ENCODE measurements around the gene THRB.

Gene THRB

DNA sequence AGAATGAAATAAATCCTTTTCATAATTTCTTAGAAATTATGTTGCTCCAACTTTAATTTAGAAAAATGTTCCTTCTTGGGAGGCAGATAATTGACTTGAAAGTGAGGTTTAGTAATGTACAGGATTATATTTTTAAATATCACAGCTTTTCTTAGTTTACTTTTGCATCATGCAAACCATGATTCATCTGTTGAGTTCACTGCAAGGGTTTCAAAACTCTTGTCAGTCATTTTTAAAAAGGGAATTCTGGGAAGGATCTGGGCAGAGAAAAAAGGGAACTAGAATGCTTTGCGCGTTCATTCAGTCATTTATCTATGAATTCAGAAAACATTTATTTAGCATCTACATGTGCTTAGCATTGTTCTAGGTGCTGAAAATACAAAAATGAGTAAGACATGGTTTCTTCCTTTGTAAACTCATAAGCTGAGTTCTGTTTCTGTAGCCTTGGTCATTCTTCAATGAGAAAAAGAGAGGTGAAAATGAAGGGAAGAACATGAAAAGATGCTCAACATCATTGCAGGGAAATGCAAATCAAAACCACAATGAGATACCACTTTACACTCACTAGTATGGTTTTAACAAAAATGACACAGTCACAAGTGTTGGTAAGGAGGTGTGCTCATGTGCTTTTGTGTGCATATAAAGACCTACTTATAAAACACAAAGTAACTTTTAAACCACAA lies 340.5 kb downstream of the THRB start:
- Histone ChIP-seq H3K4me1 (ENCODE audit: control insufficient read depth, insufficient read depth, low read length) (no peaks in the 10 kb centered on the region), H3K27ac (ENCODE audit: extremely low read depth, low read depth, low read length) (no peak overlapping the region), H3K9me3 (ENCODE audit: control insufficient read depth, insufficient read depth, low read depth, low read length) (no peaks in the 10 kb centered on the region), H3K36me3 (ENCODE audit: control insufficient read depth in 2 of 2, insufficient read depth in 1 of 2, low read length in 2 of 2) (no peaks in the 10 kb centered on the region), H3K4me3 (ENCODE audit: low read depth, low read length) (no peak overlapping the region)
- POLR2A ChIA-PET: no interaction called here
- CTCF ChIA-PET: interaction anchor here (0.6 kb wide), 2 partner anchors 31 to 85 kb away, joined by 3 read pairs; no protein-coding TSS in a partner anchor
- TF ChIP-seq ZNF768 (tag by site-specific recombination; IDR thresholded peaks at IDR 0.05) (no peak), ZNF202 (tag by site-specific recombination; IDR thresholded peaks at IDR 0.05; ENCODE audit: borderline replicate concordance) (no peak), ZNF670 (tag by site-specific recombination; IDR thresholded peaks at IDR 0.05; ENCODE audit: low read depth) (no peak), ZNF302 (tag by site-specific recombination; IDR thresholded peaks at IDR 0.05; ENCODE audit: low read depth) (no peak), ZNF157 (tag by site-specific recombination; IDR thresholded peaks at IDR 0.05) (no peak)
- TF ChIP-seq, protein P1, sequence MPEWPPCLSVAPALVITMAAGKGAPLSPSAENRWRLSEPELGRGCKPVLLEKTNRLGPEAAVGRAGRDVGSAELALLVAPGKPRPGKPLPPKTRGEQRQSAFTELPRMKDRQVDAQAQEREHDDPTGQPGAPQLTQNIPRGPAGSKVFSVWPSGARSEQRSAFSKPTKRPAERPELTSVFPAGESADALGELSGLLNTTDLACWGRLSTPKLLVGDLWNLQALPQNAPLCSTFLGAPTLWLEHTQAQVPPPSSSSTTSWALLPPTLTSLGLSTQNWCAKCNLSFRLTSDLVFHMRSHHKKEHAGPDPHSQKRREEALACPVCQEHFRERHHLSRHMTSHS (tag by site-specific recombination; IDR thresholded peaks at IDR 0.05): no peak
- TF ChIP-seq, protein P2, sequence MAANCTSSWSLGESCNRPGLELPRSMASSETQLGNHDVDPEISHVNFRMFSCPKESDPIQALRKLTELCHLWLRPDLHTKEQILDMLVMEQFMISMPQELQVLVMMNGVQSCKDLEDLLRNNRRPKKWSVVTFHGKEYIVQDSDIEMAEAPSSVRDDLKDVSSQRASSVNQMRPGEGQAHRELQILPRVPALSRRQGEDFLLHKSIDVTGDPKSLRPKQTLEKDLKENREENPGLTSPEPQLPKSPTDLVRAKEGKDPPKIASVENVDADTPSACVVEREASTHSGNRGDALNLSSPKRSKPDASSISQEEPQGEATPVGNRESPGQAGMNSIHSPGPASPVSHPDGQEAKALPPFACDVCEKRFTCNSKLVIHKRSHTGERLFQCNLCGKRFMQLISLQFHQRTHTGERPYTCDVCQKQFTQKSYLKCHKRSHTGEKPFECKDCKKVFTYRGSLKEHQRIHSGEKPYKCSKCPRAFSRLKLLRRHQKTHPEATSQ (tag by site-specific recombination; IDR thresholded peaks at IDR 0.05): no peak
- TF ChIP-seq, protein P3, sequence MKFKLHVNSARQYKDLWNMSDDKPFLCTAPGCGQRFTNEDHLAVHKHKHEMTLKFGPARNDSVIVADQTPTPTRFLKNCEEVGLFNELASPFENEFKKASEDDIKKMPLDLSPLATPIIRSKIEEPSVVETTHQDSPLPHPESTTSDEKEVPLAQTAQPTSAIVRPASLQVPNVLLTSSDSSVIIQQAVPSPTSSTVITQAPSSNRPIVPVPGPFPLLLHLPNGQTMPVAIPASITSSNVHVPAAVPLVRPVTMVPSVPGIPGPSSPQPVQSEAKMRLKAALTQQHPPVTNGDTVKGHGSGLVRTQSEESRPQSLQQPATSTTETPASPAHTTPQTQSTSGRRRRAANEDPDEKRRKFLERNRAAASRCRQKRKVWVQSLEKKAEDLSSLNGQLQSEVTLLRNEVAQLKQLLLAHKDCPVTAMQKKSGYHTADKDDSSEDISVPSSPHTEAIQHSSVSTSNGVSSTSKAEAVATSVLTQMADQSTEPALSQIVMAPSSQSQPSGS (tag by site-specific recombination; IDR thresholded peaks at IDR 0.05; ENCODE audit: low read depth): no peak
- TF ChIP-seq, protein P4, sequence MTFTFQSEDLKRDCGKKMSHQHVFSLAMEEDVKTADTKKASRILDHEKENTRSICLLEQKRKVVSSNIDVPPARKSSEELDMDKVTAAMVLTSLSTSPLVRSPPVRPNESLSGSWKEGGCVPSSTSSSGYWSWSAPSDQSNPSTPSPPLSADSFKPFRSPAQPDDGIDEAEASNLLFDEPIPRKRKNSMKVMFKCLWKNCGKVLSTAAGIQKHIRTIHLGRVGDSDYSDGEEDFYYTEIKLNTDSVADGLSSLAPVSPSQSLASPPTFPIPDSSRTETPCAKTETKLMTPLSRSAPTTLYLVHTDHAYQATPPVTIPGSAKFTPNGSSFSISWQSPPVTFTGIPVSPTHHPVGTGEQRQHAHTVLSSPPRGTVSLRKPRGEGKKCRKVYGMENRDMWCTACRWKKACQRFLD (tag by site-specific recombination; IDR thresholded peaks at IDR 0.05): no peak

DNA sequence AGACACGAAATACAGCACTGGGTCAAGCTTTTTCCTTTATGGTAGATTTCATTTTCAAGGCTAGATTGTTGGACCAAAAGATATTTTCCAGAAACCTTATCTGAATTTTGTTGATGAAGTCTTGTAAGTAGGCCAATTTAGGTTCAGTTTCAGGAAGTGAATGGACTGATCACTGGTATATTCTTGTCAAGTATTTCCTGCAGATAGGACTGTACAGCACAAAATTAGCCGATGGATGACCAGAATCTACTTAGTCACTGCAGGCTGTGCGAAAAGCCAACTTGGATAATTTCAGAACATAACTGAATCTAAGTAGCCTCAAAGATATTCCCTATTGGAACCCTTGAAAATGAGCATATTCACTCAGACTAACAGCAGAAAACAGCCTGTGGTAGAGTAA lies 343.1 kb downstream of the THRB start:
- H3K9me3 ChIP-seq (ENCODE audit: control insufficient read depth, insufficient read depth, low read depth, low read length): no peaks in the 10 kb centered on the region
- TF ChIP-seq ZNF791 (tag by site-specific recombination; IDR thresholded peaks at IDR 0.05): no peak
- TF ChIP-seq, protein P5, sequence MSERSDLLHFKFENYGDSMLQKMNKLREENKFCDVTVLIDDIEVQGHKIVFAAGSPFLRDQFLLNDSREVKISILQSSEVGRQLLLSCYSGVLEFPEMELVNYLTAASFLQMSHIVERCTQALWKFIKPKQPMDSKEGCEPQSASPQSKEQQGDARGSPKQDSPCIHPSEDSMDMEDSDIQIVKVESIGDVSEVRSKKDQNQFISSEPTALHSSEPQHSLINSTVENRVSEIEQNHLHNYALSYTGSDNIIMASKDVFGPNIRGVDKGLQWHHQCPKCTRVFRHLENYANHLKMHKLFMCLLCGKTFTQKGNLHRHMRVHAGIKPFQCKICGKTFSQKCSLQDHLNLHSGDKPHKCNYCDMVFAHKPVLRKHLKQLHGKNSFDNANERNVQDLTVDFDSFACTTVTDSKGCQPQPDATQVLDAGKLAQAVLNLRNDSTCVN (tag by site-specific recombination; optimal IDR thresholded peaks at IDR 0.05): no peak
- no peak for TF ChIP-seq ZNF354C (tag by site-specific recombination; IDR thresholded peaks at IDR 0.05; ENCODE audit: borderline replicate concordance, low read depth)
- TF ChIP-seq IKZF3 (tag by site-specific recombination; IDR thresholded peaks at IDR 0.05): no peak
- no peak for TF ChIP-seq KLF7 (tag by site-specific recombination; IDR thresholded peaks at IDR 0.05; ENCODE audit: borderline replicate concordance)
- ChIA-PET CTCF (no interaction called here), POLR2A (no interaction called here)
- H3K36me3 ChIP-seq (ENCODE audit: control insufficient read depth in 2 of 2, insufficient read depth in 1 of 2, low read length in 2 of 2): no peaks in the 10 kb centered on the region
- H3K4me3 ChIP-seq (ENCODE audit: low read depth, low read length): no peak overlapping the region
- no peak overlapping the region for H3K27ac ChIP-seq (ENCODE audit: extremely low read depth, low read depth, low read length)
- no peaks in the 10 kb centered on the region for H3K4me1 ChIP-seq (ENCODE audit: control insufficient read depth, insufficient read depth, low read length)

DNA sequence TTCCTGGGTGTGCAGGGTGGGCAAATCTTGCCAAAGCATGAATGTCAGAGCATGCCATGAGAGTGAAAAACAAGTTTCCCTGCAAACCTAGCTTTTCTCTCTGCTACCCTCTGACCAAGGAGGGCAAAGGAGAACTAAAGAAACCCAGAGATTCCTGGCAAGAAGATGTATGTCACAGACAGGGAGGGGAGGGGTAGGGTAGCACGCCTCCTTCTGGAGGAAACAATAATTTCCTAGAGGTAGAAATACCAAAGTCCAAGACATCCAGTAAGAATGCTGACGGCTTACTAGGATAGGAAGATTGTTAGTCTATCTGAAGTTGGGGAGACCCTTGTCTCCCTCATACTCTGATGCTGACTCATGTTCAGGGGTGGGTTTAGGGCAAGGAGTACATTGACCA lies 345.6 kb downstream of the THRB start:
- no peak for TF ChIP-seq SP2 (tag by site-specific recombination; IDR thresholded peaks at IDR 0.05)
- no peak for TF ChIP-seq ZNF121 (tag by site-specific recombination; IDR thresholded peaks at IDR 0.05)
- TF ChIP-seq MZF1 (tag by site-specific recombination; IDR thresholded peaks at IDR 0.05; ENCODE audit: borderline replicate concordance): no peak
- no peak for TF ChIP-seq ZFP37 (tag by site-specific recombination; IDR thresholded peaks at IDR 0.05)
- TF ChIP-seq, protein P6, sequence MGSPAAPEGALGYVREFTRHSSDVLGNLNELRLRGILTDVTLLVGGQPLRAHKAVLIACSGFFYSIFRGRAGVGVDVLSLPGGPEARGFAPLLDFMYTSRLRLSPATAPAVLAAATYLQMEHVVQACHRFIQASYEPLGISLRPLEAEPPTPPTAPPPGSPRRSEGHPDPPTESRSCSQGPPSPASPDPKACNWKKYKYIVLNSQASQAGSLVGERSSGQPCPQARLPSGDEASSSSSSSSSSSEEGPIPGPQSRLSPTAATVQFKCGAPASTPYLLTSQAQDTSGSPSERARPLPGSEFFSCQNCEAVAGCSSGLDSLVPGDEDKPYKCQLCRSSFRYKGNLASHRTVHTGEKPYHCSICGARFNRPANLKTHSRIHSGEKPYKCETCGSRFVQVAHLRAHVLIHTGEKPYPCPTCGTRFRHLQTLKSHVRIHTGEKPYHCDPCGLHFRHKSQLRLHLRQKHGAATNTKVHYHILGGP (tag by site-specific recombination; IDR thresholded peaks at IDR 0.05): no peak
- no peak for TF ChIP-seq ZBTB48 (tag by site-specific recombination; IDR thresholded peaks at IDR 0.05)
- no peak for TF ChIP-seq ZNF514 (tag by site-specific recombination; IDR thresholded peaks at IDR 0.05)
- Histone ChIP-seq H3K36me3 (ENCODE audit: control insufficient read depth in 2 of 2, insufficient read depth in 1 of 2, low read length in 2 of 2) (no peaks in the 10 kb centered on the region), H3K27ac (ENCODE audit: extremely low read depth, low read depth, low read length) (no peak overlapping the region), H3K9me3 (ENCODE audit: control insufficient read depth, insufficient read depth, low read depth, low read length) (no peaks in the 10 kb centered on the region), H3K4me1 (ENCODE audit: control insufficient read depth, insufficient read depth, low read length) (no peaks in the 10 kb centered on the region; the same call in 1 of the 2 replicates), H3K4me3 (ENCODE audit: low read depth, low read length) (no peak overlapping the region)
- POLR2A ChIA-PET: no interaction called here
- CTCF ChIA-PET: interaction anchor here (0.5 to 1.4 kb wide), 3 partner anchors 10 to 118 kb away, joined by 3 to 5 read pairs (median 3); no protein-coding TSS in a partner anchor
